Measurements from ENCODE around the gene DMAC2L.
"Not testable (repeated sequence)": the region's sequence is repeated elsewhere in the genome, so short reads cannot be mapped to it uniquely, and the experiment has no call there.

Gene DMAC2L

DNA sequence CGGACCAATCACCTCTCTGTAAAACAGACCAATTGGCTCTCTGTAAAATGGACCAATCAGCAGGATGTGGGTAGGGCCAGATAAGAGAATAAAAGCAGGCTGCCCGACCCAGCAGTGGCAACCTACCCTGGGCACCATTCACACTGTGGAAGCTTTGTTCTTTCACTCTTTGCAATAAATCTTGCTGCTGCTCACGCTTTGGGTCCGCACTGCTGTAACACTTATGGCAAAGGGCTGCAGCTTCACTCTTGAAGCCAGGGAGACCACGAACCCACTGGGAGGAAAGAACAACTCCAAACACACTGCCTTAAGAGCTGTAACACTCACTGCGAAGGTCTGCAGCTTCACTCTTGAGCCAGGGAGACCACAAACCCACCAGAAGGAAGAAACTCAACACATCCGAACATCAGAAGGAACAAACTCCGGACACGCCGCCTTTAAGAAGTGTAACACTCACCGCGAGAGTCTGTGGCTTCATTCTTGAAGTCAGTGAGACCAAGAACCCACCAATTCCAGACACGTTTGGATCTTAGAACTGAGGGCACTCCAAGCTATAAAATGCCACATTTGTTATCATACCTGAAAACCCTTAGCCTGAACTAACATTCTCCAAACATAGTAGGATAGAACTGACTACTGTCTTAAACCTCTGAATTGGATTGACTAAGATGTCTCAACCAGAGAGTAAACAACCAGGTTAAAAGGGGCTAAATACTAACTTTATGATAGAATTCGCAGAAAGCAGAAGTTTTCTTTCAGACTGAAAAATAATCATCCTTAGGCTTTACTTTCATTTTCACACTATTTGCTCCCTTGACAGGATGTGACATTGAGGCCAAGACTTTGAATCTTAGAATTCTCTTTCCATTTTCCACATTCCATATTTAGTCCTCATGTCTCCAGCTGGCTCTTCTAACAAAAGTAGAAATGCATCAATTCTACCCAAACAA, 50.9 kb downstream of the DMAC2L start:
- Histone ChIP-seq H3K9me3 (ENCODE audit: severe bottlenecking) (no peaks in the 10 kb centered on the region), H3K27ac (no peak overlapping the region), H3K36me3 (no peaks in the 10 kb centered on the region), H3K27me3 (ENCODE audit: insufficient read depth, low read depth, severe bottlenecking) (no peaks in the 10 kb centered on the region), H3K4me3 (ENCODE audit: low read depth, low read length) (no peak overlapping the region)
- TF ChIP-seq, protein P1, sequence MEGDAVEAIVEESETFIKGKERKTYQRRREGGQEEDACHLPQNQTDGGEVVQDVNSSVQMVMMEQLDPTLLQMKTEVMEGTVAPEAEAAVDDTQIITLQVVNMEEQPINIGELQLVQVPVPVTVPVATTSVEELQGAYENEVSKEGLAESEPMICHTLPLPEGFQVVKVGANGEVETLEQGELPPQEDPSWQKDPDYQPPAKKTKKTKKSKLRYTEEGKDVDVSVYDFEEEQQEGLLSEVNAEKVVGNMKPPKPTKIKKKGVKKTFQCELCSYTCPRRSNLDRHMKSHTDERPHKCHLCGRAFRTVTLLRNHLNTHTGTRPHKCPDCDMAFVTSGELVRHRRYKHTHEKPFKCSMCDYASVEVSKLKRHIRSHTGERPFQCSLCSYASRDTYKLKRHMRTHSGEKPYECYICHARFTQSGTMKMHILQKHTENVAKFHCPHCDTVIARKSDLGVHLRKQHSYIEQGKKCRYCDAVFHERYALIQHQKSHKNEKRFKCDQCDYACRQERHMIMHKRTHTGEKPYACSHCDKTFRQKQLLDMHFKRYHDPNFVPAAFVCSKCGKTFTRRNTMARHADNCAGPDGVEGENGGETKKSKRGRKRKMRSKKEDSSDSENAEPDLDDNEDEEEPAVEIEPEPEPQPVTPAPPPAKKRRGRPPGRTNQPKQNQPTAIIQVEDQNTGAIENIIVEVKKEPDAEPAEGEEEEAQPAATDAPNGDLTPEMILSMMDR (IDR thresholded peaks at IDR 0.05; ENCODE audit: low read depth, low read length), result no peak
- no peak for DNase-seq

DNA sequence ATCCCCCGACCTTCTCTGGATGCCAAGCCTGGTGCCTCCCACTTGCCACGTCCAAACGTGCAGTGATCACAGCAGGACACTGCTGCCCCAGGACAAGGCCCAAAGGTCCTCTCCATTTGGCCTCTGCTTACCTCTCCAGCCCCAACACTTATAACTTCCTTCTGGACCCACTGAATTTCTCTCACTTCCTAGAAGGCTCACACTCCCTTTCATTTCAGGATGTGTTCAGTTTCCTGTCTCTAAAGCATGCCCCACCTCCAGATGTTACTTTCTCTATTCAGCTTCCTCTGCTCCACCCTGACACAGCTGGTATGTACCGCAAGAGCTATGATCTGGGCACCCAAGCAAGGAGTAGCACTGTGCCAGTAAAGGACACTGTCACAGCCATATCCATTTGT, 51.6 kb downstream of the DMAC2L start:
- Histone ChIP-seq H3K27me3 (ENCODE audit: insufficient read depth, low read depth, severe bottlenecking) (no peaks in the 10 kb centered on the region), H3K4me3 (ENCODE audit: low read depth, low read length) (no peak overlapping the region), H3K27ac (no peak overlapping the region), H3K36me3 (no peaks in the 10 kb centered on the region), H3K9me3 (ENCODE audit: severe bottlenecking) (no peaks in the 10 kb centered on the region)
- TF ChIP-seq, protein P1 (IDR thresholded peaks at IDR 0.05; ENCODE audit: low read depth, low read length), result no peak
- no peak for DNase-seq

DNA sequence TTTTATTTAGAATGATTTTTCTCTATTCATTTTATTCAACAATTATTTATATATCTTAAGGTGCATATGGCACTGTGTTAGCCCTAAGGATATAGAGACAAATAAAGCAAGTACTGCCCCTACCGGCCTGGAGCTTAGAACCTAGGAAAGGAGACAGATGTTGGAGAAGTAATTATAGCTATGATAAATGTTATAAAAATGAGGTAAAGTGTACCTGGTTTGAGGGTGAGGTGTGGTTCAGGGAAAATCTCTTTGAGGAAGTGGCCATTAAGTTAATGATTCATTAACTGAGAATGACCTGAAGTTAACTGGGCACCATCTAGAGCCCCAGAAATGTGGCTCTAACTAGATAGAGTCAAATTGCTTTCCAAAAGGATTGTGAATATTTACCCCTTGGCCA, 52.7 kb downstream of the DMAC2L start:
- Histone ChIP-seq H3K9me3 (ENCODE audit: severe bottlenecking) (no peaks in the 10 kb centered on the region), H3K36me3 (no peaks in the 10 kb centered on the region), H3K4me3 (ENCODE audit: low read depth, low read length) (no peak overlapping the region), H3K27ac (no peak overlapping the region), H3K27me3 (ENCODE audit: insufficient read depth, low read depth, severe bottlenecking) (no peaks in the 10 kb centered on the region)
- no peak for DNase-seq
- TF ChIP-seq, protein P1 (IDR thresholded peaks at IDR 0.05; ENCODE audit: low read depth, low read length), result no peak

DNA sequence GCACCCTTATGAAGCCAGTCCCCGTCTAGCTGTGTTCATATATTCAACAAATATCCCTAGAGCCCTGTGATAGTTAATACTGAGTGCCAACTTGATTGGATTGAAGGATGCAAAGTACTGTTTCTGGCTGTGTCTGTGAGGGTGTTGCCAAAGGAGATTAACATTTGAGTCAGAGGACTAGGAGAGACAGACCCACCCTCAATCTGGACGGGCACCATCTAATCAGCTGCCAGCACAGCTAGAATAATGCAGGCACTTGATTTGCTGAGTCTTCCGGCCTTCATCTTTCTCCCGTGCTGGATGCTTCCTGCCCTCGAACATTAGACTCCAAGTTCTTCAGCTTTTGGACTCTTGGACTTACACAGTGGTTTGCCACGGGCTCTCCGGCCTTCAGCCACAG, 53.4 kb downstream of the DMAC2L start:
- H3K4me3 ChIP-seq (ENCODE audit: low read depth, low read length); H3K9me3 ChIP-seq (ENCODE audit: severe bottlenecking); H3K27ac ChIP-seq; H3K36me3 ChIP-seq; DNase-seq; H3K27me3 ChIP-seq (ENCODE audit: insufficient read depth, low read depth, severe bottlenecking): not testable (repeated sequence)

DNA sequence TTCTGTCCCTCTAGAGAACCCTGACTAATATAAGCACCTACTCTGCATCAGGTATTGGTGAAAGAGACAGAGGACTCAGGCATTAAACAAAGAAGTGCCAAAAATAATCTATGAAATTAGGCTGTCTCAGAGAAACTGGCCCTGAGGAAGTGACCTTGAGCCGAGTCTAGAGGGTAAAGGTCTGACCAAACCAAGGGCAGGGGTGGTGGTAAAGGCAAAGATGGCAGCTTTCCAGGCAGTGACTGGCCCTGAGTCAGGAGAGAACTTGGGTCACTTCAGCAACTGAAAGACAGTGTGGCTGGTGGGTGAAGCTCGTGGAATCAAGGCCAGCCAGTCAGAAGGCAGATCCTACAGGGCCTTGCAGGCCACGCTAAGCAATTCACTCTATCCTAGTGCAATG, 54.0 kb downstream of the DMAC2L start:
- no peak for DNase-seq
- TF ChIP-seq, protein P1 (IDR thresholded peaks at IDR 0.05; ENCODE audit: low read depth, low read length), result no peak
- Histone ChIP-seq H3K4me3 (ENCODE audit: low read depth, low read length) (no peak overlapping the region), H3K27me3 (ENCODE audit: insufficient read depth, low read depth, severe bottlenecking) (no peaks in the 10 kb centered on the region), H3K27ac (no peak overlapping the region), H3K9me3 (ENCODE audit: severe bottlenecking) (no peaks in the 10 kb centered on the region), H3K36me3 (no peaks in the 10 kb centered on the region)

DNA sequence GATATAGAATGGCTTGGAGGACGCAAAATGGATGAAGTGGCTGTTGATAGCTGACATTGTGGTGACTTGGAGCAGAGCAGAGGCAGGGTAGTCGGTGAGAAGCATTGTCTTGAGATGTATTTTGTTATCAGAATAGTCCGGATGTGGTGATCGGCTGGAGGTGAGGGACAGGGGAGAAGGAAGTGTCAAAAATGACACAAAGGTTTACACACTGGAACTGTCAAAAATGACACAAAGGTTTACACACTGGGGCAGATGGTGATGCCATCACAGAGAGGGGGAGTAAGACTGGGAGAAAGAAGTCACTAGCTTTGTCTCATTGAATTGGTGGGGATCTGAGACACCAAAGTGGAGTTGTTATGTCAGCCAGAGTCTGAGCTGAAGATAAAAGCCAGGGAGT, 54.5 kb downstream of the DMAC2L start:
- H3K4me3 ChIP-seq (ENCODE audit: low read depth, low read length), result no peak overlapping the region
- no peaks in the 10 kb centered on the region for H3K27me3 ChIP-seq (ENCODE audit: insufficient read depth, low read depth, severe bottlenecking)
- H3K27ac ChIP-seq, result no peak overlapping the region
- DNase-seq, result no peak
- TF ChIP-seq, protein P1 (IDR thresholded peaks at IDR 0.05; ENCODE audit: low read depth, low read length), result no peak
- no peaks in the 10 kb centered on the region for H3K36me3 ChIP-seq
- H3K9me3 ChIP-seq (ENCODE audit: severe bottlenecking), result no peaks in the 10 kb centered on the region
